ENCODE results near the gene ZSCAN29.

The ZSCAN29 gene

GRCh38 chr15:43370310-43370974 is 401 bp downstream of the ZSCAN29 start:
- TF ChIP-seq, protein P1, sequence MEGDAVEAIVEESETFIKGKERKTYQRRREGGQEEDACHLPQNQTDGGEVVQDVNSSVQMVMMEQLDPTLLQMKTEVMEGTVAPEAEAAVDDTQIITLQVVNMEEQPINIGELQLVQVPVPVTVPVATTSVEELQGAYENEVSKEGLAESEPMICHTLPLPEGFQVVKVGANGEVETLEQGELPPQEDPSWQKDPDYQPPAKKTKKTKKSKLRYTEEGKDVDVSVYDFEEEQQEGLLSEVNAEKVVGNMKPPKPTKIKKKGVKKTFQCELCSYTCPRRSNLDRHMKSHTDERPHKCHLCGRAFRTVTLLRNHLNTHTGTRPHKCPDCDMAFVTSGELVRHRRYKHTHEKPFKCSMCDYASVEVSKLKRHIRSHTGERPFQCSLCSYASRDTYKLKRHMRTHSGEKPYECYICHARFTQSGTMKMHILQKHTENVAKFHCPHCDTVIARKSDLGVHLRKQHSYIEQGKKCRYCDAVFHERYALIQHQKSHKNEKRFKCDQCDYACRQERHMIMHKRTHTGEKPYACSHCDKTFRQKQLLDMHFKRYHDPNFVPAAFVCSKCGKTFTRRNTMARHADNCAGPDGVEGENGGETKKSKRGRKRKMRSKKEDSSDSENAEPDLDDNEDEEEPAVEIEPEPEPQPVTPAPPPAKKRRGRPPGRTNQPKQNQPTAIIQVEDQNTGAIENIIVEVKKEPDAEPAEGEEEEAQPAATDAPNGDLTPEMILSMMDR (IDR thresholded peaks at IDR 0.05; ENCODE audit: low read depth, low read length, missing control alignments) = no peak
- in situ Hi-C loops (cut with HindIII; ENCODE audit: low pct_ligation_motif_present, low sequenced_read_pairs) = no loop called here
- peak; percentile 7 for DNase-seq
- Histone ChIP-seq H3K4me3 (ENCODE audit: low read depth, low read length) (peak overlapping the region; percentile 88), H3K27ac (no peak overlapping the region), H3K36me3 (replicated peaks) (peaks cover 15% of the 10 kb centered on the region), H3K27me3 (replicated peaks) (no peaks in the 10 kb centered on the region)

DNA sequence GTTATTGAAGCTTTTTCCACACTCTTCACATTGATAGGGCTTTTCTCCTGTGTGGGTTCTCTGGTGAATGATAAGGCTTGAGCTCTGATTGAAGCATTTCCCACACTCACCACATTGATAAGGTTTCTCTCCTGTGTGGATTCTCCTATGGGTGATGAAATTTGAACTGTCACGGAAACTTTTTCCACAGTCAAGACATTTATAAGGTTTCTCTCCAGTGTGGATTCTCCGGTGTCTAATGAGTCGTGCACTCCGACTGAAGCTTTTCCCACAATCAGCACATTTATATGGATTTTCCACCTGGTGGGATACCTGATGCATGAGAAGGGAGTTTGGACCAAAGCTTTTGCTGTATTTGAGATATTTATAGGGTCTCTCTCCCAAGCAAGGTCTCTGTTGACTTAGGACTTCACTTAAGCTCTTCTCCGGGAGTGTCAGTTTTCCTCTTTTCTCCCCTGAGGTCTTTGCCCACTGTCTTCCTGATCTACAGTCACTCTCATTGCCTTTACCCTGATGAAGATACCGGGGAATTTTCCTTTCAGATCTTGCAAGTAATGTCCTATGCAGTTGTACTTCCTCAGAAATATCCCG is 9.4 kb downstream of the ZSCAN29 start:
- peaks cover 67% of the 10 kb centered on the region for H3K36me3 ChIP-seq (replicated peaks)
- DNase-seq = no peak
- TF ChIP-seq, protein P1 (IDR thresholded peaks at IDR 0.05; ENCODE audit: low read depth, low read length, missing control alignments) = no peak
- in situ Hi-C loops (cut with HindIII; ENCODE audit: low pct_ligation_motif_present, low sequenced_read_pairs) = no loop called here
- H3K4me3 ChIP-seq (ENCODE audit: low read depth, low read length) = no peak overlapping the region
- H3K27ac ChIP-seq = no peak overlapping the region
- H3K27me3 ChIP-seq (replicated peaks) = no peaks in the 10 kb centered on the region

GRCh38 chr15:43360821-43361220 is 10.0 kb downstream of the ZSCAN29 start:
- Histone ChIP-seq H3K4me3 (ENCODE audit: low read depth, low read length) (no peak overlapping the region), H3K27ac (no peak overlapping the region), H3K36me3 (replicated peaks) (peaks cover 62% of the 10 kb centered on the region), H3K27me3 (replicated peaks) (no peaks in the 10 kb centered on the region)
- TF ChIP-seq, protein P1 (IDR thresholded peaks at IDR 0.05; ENCODE audit: low read depth, low read length, missing control alignments) = no peak
- in situ Hi-C loops (cut with HindIII; ENCODE audit: low pct_ligation_motif_present, low sequenced_read_pairs) = no loop called here
- DNase-seq = no peak

- in situ Hi-C loops (cut with HindIII; ENCODE audit: low pct_ligation_motif_present, low sequenced_read_pairs) = no loop called here
- H3K4me3 ChIP-seq (ENCODE audit: low read depth, low read length) = no peak overlapping the region
- DNase-seq = no peak
- TF ChIP-seq, protein P1 (IDR thresholded peaks at IDR 0.05; ENCODE audit: low read depth, low read length, missing control alignments) = no peak
- H3K36me3 ChIP-seq (replicated peaks) = no peaks in the 10 kb centered on the region
- no peaks in the 10 kb centered on the region for H3K27me3 ChIP-seq (replicated peaks)
- no peak overlapping the region for H3K27ac ChIP-seq
Measured at GRCh38 chr15:43352693-43353382, 18.0 kb downstream of the ZSCAN29 start.

DNA sequence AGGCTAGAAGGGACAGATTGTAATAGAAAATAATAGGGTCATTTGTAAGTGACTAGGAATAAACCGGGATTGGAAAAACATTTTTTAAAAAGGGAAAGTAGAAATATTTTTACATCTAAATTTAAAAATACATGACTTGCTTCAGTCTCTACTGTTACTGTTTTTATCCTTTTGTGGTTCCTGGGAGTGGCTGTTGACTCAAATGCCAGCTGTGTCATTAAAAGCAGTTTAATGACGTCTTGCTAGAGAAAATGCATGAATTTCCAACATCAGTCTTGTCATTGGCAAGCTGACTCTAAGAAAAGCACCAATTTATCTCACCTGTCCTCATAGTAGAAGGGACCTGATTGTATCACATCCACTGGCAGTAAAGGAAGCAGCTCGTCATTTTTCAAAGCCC is 23.7 kb downstream of the ZSCAN29 start:
- H3K36me3 ChIP-seq (replicated peaks) = no peaks in the 10 kb centered on the region
- no peaks in the 10 kb centered on the region for H3K27me3 ChIP-seq (replicated peaks)
- no peak for DNase-seq
- in situ Hi-C loops (cut with HindIII; ENCODE audit: low pct_ligation_motif_present, low sequenced_read_pairs) = no loop called here
- TF ChIP-seq, protein P1 (IDR thresholded peaks at IDR 0.05; ENCODE audit: low read depth, low read length, missing control alignments) = no peak
- no peak overlapping the region for H3K4me3 ChIP-seq (ENCODE audit: low read depth, low read length)
- no peak overlapping the region for H3K27ac ChIP-seq

All from brain microvascular endothelial cell (primary cell).